H1 (cell line): ENCODE results near the gene GRAMD1B. TPM values are rescaled to one million over a fixed set of nuclear protein-coding genes. Genes with fewer than 3 reads are reported as not detected.

Experiments used
- CTCF ChIA-PET: fragments of 300-600 bp; sonication (Branson Sonifier 250); formaldehyde crosslinking; loops from one replicate; lab custom pipeline; 2021; ENCODE audit not compliant: partially characterized antibody; lab: Charles Lee
- POLR2A ChIA-PET: fragments of 300-600 bp; sonication (Branson Sonifier 250); formaldehyde crosslinking; loops from one replicate; lab custom pipeline; 2021; ENCODE audit warnings: inconsistent platforms; ENCODE audit not compliant: partially characterized antibody; lab: Charles Lee
- DNase-seq, 2 experiments: peaks; one replicate each; pipeline versions ENCODE4 v3.0.0 to v3.0.0-alpha.2; 2010 to 2022; ENCODE audit warnings: low spot score in 2 of 2, low read depth in 1 of 2, mixed read lengths in 1 of 2
- FAIRE-seq: peaks from 2 replicates; lab custom pipeline; 2011; peaks lifted over from hg19 to GRCh38; lab: Jason Lieb, UNC
- H2AFZ ChIP-seq: 2 replicates; pipeline ENCODE4 v1.8.1; 2012; ENCODE audit warnings: low read length, inconsistent platforms
- H2AK5ac ChIP-seq: 2 replicates; pipeline ENCODE4 v1.6.1; 2013; ENCODE audit warnings: low read depth, low read length
- H2BK120ac ChIP-seq: replicated peaks from 2 replicates; pipeline ENCODE3; 2013; ENCODE audit warnings: low read depth, low read length, inconsistent platforms
- H2BK12ac ChIP-seq: 2 replicates; pipeline ENCODE4 v1.6.1; 2013; ENCODE audit warnings: low read depth, low read length
- H2BK15ac ChIP-seq: 2 replicates; pipeline ENCODE4 v1.6.1; 2013; ENCODE audit warnings: low read length
- H2BK20ac ChIP-seq: 2 replicates; pipeline ENCODE4 v1.6.1; 2013; ENCODE audit warnings: low read length
- H2BK5ac ChIP-seq: 2 replicates; pipeline ENCODE4 v1.6.1; 2013; ENCODE audit warnings: low read depth, low read length
- H3K14ac ChIP-seq: 2 replicates; pipeline ENCODE4 v1.6.1; 2013; ENCODE audit warnings: inconsistent platforms; ENCODE audit not compliant: insufficient read length
- H3K18ac ChIP-seq: 2 replicates; pipeline ENCODE4 v1.6.1; 2013; ENCODE audit warnings: low read length; ENCODE audit errors: extremely low read depth
- H3K23ac ChIP-seq: 2 replicates; pipeline ENCODE4 v1.6.1; 2013; ENCODE audit warnings: inconsistent platforms; ENCODE audit not compliant: insufficient read length
- H3K23me2 ChIP-seq: 2 replicates; pipeline ENCODE4 v1.6.1; 2013; ENCODE audit warnings: low read depth, low read length
- H3K27ac ChIP-seq: 2 replicates; pipeline ENCODE4 v1.6.1; 2011; ENCODE audit warnings: low read depth, low read length, inconsistent platforms
- H3K27me3 ChIP-seq, 4 experiments: replicated peaks in 1 of 4; 1 replicate in 1 of 4; 2 replicates in 3 of 4; pipeline versions ENCODE4 v1.6.1 to v1.8.1; 2011 to 2013; ENCODE audit warnings: low read length in 3 of 4, mild to moderate bottlenecking in 3 of 4, inconsistent platforms in 2 of 4, mixed read lengths in 2 of 4, moderate library complexity in 1 of 4; ENCODE audit not compliant: control insufficient read depth in 3 of 4, insufficient read depth in 3 of 4; ENCODE audit errors: extremely low read depth in 1 of 4
- H3K36me3 ChIP-seq, 4 experiments: 2 replicates each; pipeline versions ENCODE4 v1.6.1 to v1.8.1; 2011 to 2013; ENCODE audit warnings: mild to moderate bottlenecking in 4 of 4, low read length in 3 of 4, moderate library complexity in 2 of 4, control low read depth in 1 of 4, inconsistent platforms in 1 of 4; ENCODE audit not compliant: insufficient read depth in 4 of 4, control insufficient read depth in 2 of 4
- H3K4ac ChIP-seq: replicated peaks from 2 replicates; pipeline ENCODE3; 2013; ENCODE audit warnings: low read length, low read depth, mixed read lengths, inconsistent platforms; ENCODE audit not compliant: insufficient read length
- H3K4me1 ChIP-seq, 4 experiments: replicated peaks in 1 of 4; 1 replicate in 1 of 4; 2 replicates in 3 of 4; pipeline versions ENCODE4 v1.6.1 to v1.8.1; 2011 to 2013; ENCODE audit warnings: low read length in 3 of 4, inconsistent platforms in 2 of 4, mixed read lengths in 1 of 4; ENCODE audit not compliant: insufficient read depth in 4 of 4, control insufficient read depth in 3 of 4
- H3K4me2 ChIP-seq, 2 experiments: 2 replicates each; pipeline versions ENCODE4 v1.6.1 to v1.8.1; 2011 to 2013; ENCODE audit warnings: low read depth in 2 of 2, low read length in 2 of 2, control low read depth in 1 of 2, inconsistent platforms in 1 of 2, mild to moderate bottlenecking in 1 of 2; ENCODE audit not compliant: insufficient read depth in 1 of 2
- H3K4me3 ChIP-seq, 4 experiments: fragments of 200-600, 300-600 bp in 1 of 4; sonication (generic), shearing (Covaris generic), sonication (Bioruptor Twin) in 1 of 4; 2 replicates each; pipeline versions ENCODE4 v1.5.1 to v1.8.1; 2011 to 2016; ENCODE audit warnings: low read length in 4 of 4, low read depth in 3 of 4, control low read depth in 2 of 4, inconsistent platforms in 2 of 4, mild to moderate bottlenecking in 2 of 4, mixed read lengths in 1 of 4, moderate library complexity in 1 of 4; ENCODE audit not compliant: insufficient read depth in 2 of 4; ENCODE audit errors: extremely low read depth in 1 of 4
- H3K56ac ChIP-seq: replicated peaks from 2 replicates; pipeline ENCODE3; 2013; ENCODE audit warnings: low read depth, mild to moderate bottlenecking, mixed read lengths, low read length, inconsistent platforms; ENCODE audit not compliant: insufficient read length
- H3K79me1 ChIP-seq: 2 replicates; pipeline ENCODE4 v1.6.1; 2013; ENCODE audit warnings: low read depth, low read length, control low read depth
- H3K79me2 ChIP-seq, 2 experiments: 2 replicates each; pipeline versions ENCODE4 v1.6.1 to v1.8.1; 2012 to 2013; ENCODE audit warnings: low read length in 2 of 2, mild to moderate bottlenecking in 2 of 2, inconsistent platforms in 1 of 2; ENCODE audit not compliant: insufficient read depth in 2 of 2, control insufficient read depth in 1 of 2
- H3K9ac ChIP-seq, 4 experiments: replicated peaks in 1 of 4; 1 replicate in 1 of 4; 2 replicates in 3 of 4; pipeline versions ENCODE4 v1.6.1 to v1.8.1; 2011 to 2013; ENCODE audit warnings: low read depth in 3 of 4, low read length in 3 of 4, control low read depth in 2 of 4, mild to moderate bottlenecking in 2 of 4, moderate library complexity in 2 of 4, inconsistent platforms in 1 of 4; ENCODE audit errors: extremely low read depth in 1 of 4
- H3K9me3 ChIP-seq, 2 experiments: 2 replicates each; pipeline versions ENCODE4 v1.6.1 to v1.8.1; 2012 to 2013; ENCODE audit warnings: mild to moderate bottlenecking in 2 of 2, moderate library complexity in 2 of 2, control low read depth in 1 of 2, inconsistent platforms in 1 of 2, low read depth in 1 of 2, low read length in 1 of 2, mixed read lengths in 1 of 2; ENCODE audit not compliant: insufficient read depth in 2 of 2
- H4K20me1 ChIP-seq, 2 experiments: replicated peaks in 1 of 2; 2 replicates each; pipeline versions ENCODE3 to v1.8.1; 2011 to 2013; ENCODE audit warnings: inconsistent platforms in 2 of 2, low read length in 2 of 2, mild to moderate bottlenecking in 1 of 2; ENCODE audit not compliant: insufficient read depth in 2 of 2, control insufficient read depth in 1 of 2
- H4K5ac ChIP-seq: 2 replicates; pipeline ENCODE4 v1.6.1; 2013; ENCODE audit warnings: low read length, low read depth, mixed read lengths, inconsistent platforms; ENCODE audit not compliant: insufficient read length
- H4K8ac ChIP-seq: 2 replicates; pipeline ENCODE4 v1.8.0; 2013; ENCODE audit warnings: mild to moderate bottlenecking, moderate library complexity, low read length, inconsistent platforms; ENCODE audit not compliant: insufficient read depth; ENCODE audit errors: extremely low read depth
- H4K91ac ChIP-seq: replicated peaks from 2 replicates; pipeline ENCODE3; 2013; ENCODE audit warnings: low read length, mixed read lengths, inconsistent platforms; ENCODE audit not compliant: insufficient read length
- BCL11A ChIP-seq, 2 experiments: IDR thresholded peaks; one replicate each; pipeline ENCODE4 v1.6.1; 2011; ENCODE audit warnings: low read depth in 2 of 2, low read length in 2 of 2, mild to moderate bottlenecking in 2 of 2
- CEBPB ChIP-seq: IDR thresholded peaks from 2 replicates; pipeline ENCODE4 v1.6.1; 2012; ENCODE audit warnings: low read depth, low read length
- JUN ChIP-seq: IDR thresholded peaks from 2 replicates; pipeline ENCODE4 v1.6.1; 2011; ENCODE audit warnings: low read depth, mild to moderate bottlenecking, improper control_type of control experiment, low read length
- MAX ChIP-seq: IDR thresholded peaks from 2 replicates; pipeline ENCODE4 v1.6.1; 2012; ENCODE audit warnings: inconsistent platforms
- RXRA ChIP-seq: IDR thresholded peaks from 2 replicates; pipeline ENCODE4 v1.6.1; 2011; ENCODE audit warnings: low read depth, mild to moderate bottlenecking, low read length, moderate library complexity; ENCODE audit not compliant: insufficient read depth
- SP1 ChIP-seq: IDR thresholded peaks from 2 replicates; pipeline ENCODE4 v1.6.1; 2011; ENCODE audit warnings: low read depth, low read length
- SP2 ChIP-seq: IDR thresholded peaks from 2 replicates; pipeline ENCODE4 v1.6.1; 2012; ENCODE audit warnings: mild to moderate bottlenecking, low read length, inconsistent platforms
- SP4 ChIP-seq: IDR thresholded peaks from 2 replicates; pipeline ENCODE4 v1.6.1; 2012; ENCODE audit warnings: low read length, inconsistent platforms
- YY1 ChIP-seq: IDR thresholded peaks from 2 replicates; pipeline ENCODE4 v1.6.1; 2011; ENCODE audit warnings: low read depth, mild to moderate bottlenecking, low read length
- WGBS, 2 experiments: shearing (Covaris generic) in 1 of 2; methylation state at CpG; one replicate each; pipeline versions ENCODE4 v1.1.6 to v1.1.7; 2013 to 2015; ENCODE audit warnings: low lambda C conversion rate in 2 of 2, mixed read lengths in 2 of 2, inconsistent platforms in 1 of 2, low coverage in 1 of 2, missing lambda C conversion rate in 1 of 2; ENCODE audit not compliant: insufficient replicate concordance in 2 of 2, insufficient coverage in 1 of 2, insufficient read length in 1 of 2; ENCODE audit errors: extremely low coverage in 1 of 2, missing lambda C conversion rate in 1 of 2; 5-methylcytosine and 5-hydroxymethylcytosine counted together
- polyA plus RNA-seq, 7 experiments: library from polyadenylated mRNA; depleted of rRNA in 3 of 7; stranded (reverse) in 5 of 7; unstranded in 2 of 7; fragments of >200 nt in 5 of 7; fragments of 200-250 nt in 2 of 7; gene quantifications; 1 replicate in 5 of 7; 2 replicates in 1 of 7; 4 replicates in 1 of 7; pipeline versions ENCODE4 v1.2.1 to v1.2.3, GENCODE V29; 2011 to 2013; ENCODE audit warnings: missing spikeins in 2 of 7, mixed read lengths in 2 of 7
- total RNA-seq: library from RNA; stranded (reverse); fragmentation: NEBNext Ultra II Directional; extraction: Animal tissue kit (Norgen Biotek cat#: 25700); gene quantifications from 2 replicates; pipeline ENCODE4 v1.2.1, GENCODE V29; 2021
- TF ChIP-seq, protein P1 (sequence below): IDR thresholded peaks from 2 replicates; pipeline ENCODE4 v1.6.1; 2011; ENCODE audit warnings: low read length, improper control_type of control experiment

GRAMD1B gene
- total and polyA plus RNA-seq, 2 of the 8 experiments (the other 6 are each of a cell fraction or from before 2014, with no cell fraction given): 10.1 to 21.2 TPM

- no peak for DNase-seq
- CTCF ChIA-PET: interaction anchor here (1.0 to 8.6 kb wide), 10 partner anchors 9 to 56 kb away, joined by 3 to 68 read pairs (median 6); no protein-coding TSS in a partner anchor
Measured at GRCh38 chr11:123535401-123535800, 105.3 kb downstream of the GRAMD1B start.

More at GRCh38 chr11:123535401-123535800, 105.3 kb downstream of the GRAMD1B start:
- no peak overlapping the region for H3K14ac ChIP-seq
- peaks cover 0 to 5% of the 10 kb centered on the region in 2 experiments; a peak in 2 of 4 replicates for H3K79me2 ChIP-seq
- peaks cover 8 to 26% (median 19%) of the 10 kb centered on the region in 4 experiments; a peak in 5 of 7 replicates for H3K4me1 ChIP-seq
- 0 out of 2 replicates have a peak overlapping the region, but pooled peaks have one; percentile 40 for H2BK12ac ChIP-seq
- no peak for FAIRE-seq
- H3K23me2 ChIP-seq: no peaks in the 10 kb centered on the region; the same call in 1 of the 2 replicates
- H3K9me3 ChIP-seq: no peaks in the 10 kb centered on the region
- H3K4me3 ChIP-seq: no peak overlapping the region
- no peak overlapping the region for H3K27ac ChIP-seq
- H3K27me3 ChIP-seq: no peaks in the 10 kb centered on the region
- POLR2A ChIA-PET: interaction anchor here (0.6 to 1.9 kb wide), 2 partner anchors 10 to 37 kb away, joined by 3 to 4 read pairs; no protein-coding TSS in a partner anchor
- no peak overlapping the region for H4K8ac ChIP-seq
- H3K56ac ChIP-seq: no peak overlapping the region
- H3K18ac ChIP-seq: no peak overlapping the region
- no peak overlapping the region for H3K9ac ChIP-seq
- no peaks in the 10 kb centered on the region; the same call in 1 of the 2 replicates for H3K79me1 ChIP-seq
- H2AK5ac ChIP-seq: no peak overlapping the region
- WGBS, 2 experiments: 79% methylated on average over 4 of the region's 4 CpGs; no CpG with 5 or more reads in 1 of the 2 experiments
- H4K20me1 ChIP-seq: no peaks in the 10 kb centered on the region
- H2BK20ac ChIP-seq: 0 out of 2 replicates have a peak overlapping the region, but pooled peaks have one; percentile 0
- peak overlapping the region; percentile 86 for H4K91ac ChIP-seq
- no peak overlapping the region for H3K4me2 ChIP-seq
- no peak overlapping the region for H2AFZ ChIP-seq
- TF ChIP-seq JUN (no peak), SP1 (no peak), BCL11A (IDR thresholded peaks at IDR 0.05; ENCODE audit: low read depth in 2 of 2, low read length in 2 of 2) (no peak), SP4 (no peak), MAX (no peak), RXRA (no peak), SP2 (no peak), CEBPB (no peak), YY1 (no peak)
- TF ChIP-seq, protein P1, sequence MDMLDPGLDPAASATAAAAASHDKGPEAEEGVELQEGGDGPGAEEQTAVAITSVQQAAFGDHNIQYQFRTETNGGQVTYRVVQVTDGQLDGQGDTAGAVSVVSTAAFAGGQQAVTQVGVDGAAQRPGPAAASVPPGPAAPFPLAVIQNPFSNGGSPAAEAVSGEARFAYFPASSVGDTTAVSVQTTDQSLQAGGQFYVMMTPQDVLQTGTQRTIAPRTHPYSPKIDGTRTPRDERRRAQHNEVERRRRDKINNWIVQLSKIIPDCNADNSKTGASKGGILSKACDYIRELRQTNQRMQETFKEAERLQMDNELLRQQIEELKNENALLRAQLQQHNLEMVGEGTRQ: no peak
- no peak overlapping the region for H2BK15ac ChIP-seq
- H3K36me3 ChIP-seq: no peaks in the 10 kb centered on the region
- H3K23ac ChIP-seq: no peak overlapping the region
- peak overlapping the region; percentile 70 for H2BK120ac ChIP-seq
- H2BK5ac ChIP-seq: peak overlapping the region; percentile 92; the same call in 1 of the 2 replicates
- H3K4ac ChIP-seq: no peak overlapping the region
- no peak overlapping the region for H4K5ac ChIP-seq
